Endothelial cell of umbilical vein (primary cell): Measurements from ENCODE around the gene PCBD1. TPM values are rescaled to one million over a fixed set of nuclear protein-coding genes. Genes with fewer than 3 reads are reported as not detected.

ENCODE experiments used
- BruUV-seq: library from RNA; stranded (reverse); fragments of 400-500 nt; replicated peaks from 2 replicates; lab custom pipeline; 2021; lab: Mats Ljungman, UMichigan
- CTCF ChIA-PET: fragments of 300-600, 350-600 bp; sonication (Branson Sonifier 250); formaldehyde crosslinking; loops from one replicate; lab custom pipeline; 2021; ENCODE audit warnings: antibody characterized with exemption, inconsistent platforms; lab: Charles Lee
- POLR2A ChIA-PET: fragments of 300-600, 350-600 bp; sonication (Branson Sonifier 250); formaldehyde crosslinking; loops from one replicate; lab custom pipeline; 2021; ENCODE audit warnings: antibody characterized with exemption, inconsistent platforms; lab: Charles Lee
- DNase-seq: peaks from one replicate; pipeline ENCODE4 v3.0.0-alpha.2; 2011; ENCODE audit warnings: low read depth, low spot score
- FAIRE-seq: peaks from 2 replicates; lab custom pipeline; 2011; peaks lifted over from hg19 to GRCh38; lab: Jason Lieb, UNC
- H2AFZ ChIP-seq: 2 replicates; pipeline ENCODE4 v1.6.0; 2012; ENCODE audit warnings: low read depth, low read length, control low read depth, inconsistent platforms
- H3K27ac ChIP-seq: 2 replicates; pipeline ENCODE4 v1.5.1; 2011; ENCODE audit warnings: low read depth, mild to moderate bottlenecking, control low read depth, low read length, moderate library complexity; ENCODE audit not compliant: insufficient read depth
- H3K27me3 ChIP-seq, 2 experiments: 2 replicates each; pipeline versions ENCODE4 v1.6.0 to v1.6.1; 2011; ENCODE audit warnings: low read length in 2 of 2, mixed read lengths in 1 of 2; ENCODE audit not compliant: control insufficient read depth in 2 of 2, insufficient read depth in 2 of 2
- H3K36me3 ChIP-seq, 2 experiments: 2 replicates in 1 of 2; 3 replicates in 1 of 2; pipeline ENCODE4 v1.5.1; 2011; ENCODE audit warnings: low read length in 2 of 2, mild to moderate bottlenecking in 1 of 2, moderate library complexity in 1 of 2; ENCODE audit not compliant: control insufficient read depth in 2 of 2, insufficient read depth in 2 of 2; ENCODE audit errors: extremely low read depth in 1 of 2
- H3K4me1 ChIP-seq: 3 replicates; pipeline ENCODE4 v1.5.1; 2011; ENCODE audit warnings: mild to moderate bottlenecking, low read length; ENCODE audit not compliant: control insufficient read depth, insufficient read depth; ENCODE audit errors: extremely low read depth
- H3K4me2 ChIP-seq: 2 replicates; pipeline ENCODE4 v1.6.1; 2011; ENCODE audit warnings: low read length, control low read depth, mixed read lengths; ENCODE audit not compliant: insufficient read depth
- H3K4me3 ChIP-seq, 3 experiments: fragments of 200-600 bp in 1 of 3; sonication (generic), shearing (Covaris generic) in 1 of 3; replicated peaks in 1 of 3; 2 replicates each; pipeline ENCODE4 v1.5.1; 2011 to 2016; ENCODE audit warnings: control low read depth in 3 of 3, low read length in 3 of 3, mild to moderate bottlenecking in 2 of 3, inconsistent platforms in 1 of 3, low read depth in 1 of 3, moderate library complexity in 1 of 3; ENCODE audit not compliant: insufficient read depth in 1 of 3
- H3K79me2 ChIP-seq: 2 replicates; pipeline ENCODE4 v1.6.0; 2012; ENCODE audit warnings: low read length, inconsistent platforms; ENCODE audit not compliant: control insufficient read depth, insufficient read depth
- H3K9ac ChIP-seq: replicated peaks from 2 replicates; pipeline ENCODE3; 2011; ENCODE audit warnings: low read length, control low read depth; ENCODE audit not compliant: insufficient read depth; ENCODE audit errors: extremely low read depth
- H3K9me1 ChIP-seq: replicated peaks from 3 replicates; pipeline ENCODE4 v1.6.0; 2011; ENCODE audit warnings: mild to moderate bottlenecking, low read length; ENCODE audit not compliant: control insufficient read depth, insufficient read depth; ENCODE audit errors: extremely low read depth
- H3K9me3 ChIP-seq: replicated peaks from 2 replicates; pipeline ENCODE4 v1.5.1; 2012; ENCODE audit warnings: low read length, inconsistent platforms; ENCODE audit not compliant: control insufficient read depth, insufficient read depth
- H4K20me1 ChIP-seq: replicated peaks from 2 replicates; pipeline ENCODE3; 2011; ENCODE audit warnings: mild to moderate bottlenecking, low read length; ENCODE audit not compliant: control insufficient read depth, insufficient read depth; ENCODE audit errors: extremely low read depth
- EZH2 ChIP-seq: IDR thresholded peaks from 2 replicates; pipeline ENCODE4 v1.6.1; 2012; ENCODE audit warnings: borderline replicate concordance, low read depth, mild to moderate bottlenecking, moderate library complexity, low read length, inconsistent platforms; ENCODE audit not compliant: severe bottlenecking
- FOS ChIP-seq: IDR thresholded peaks from 2 replicates; pipeline ENCODE4 v1.6.1; 2011; ENCODE audit warnings: mild to moderate bottlenecking, low read length, moderate library complexity, borderline replicate concordance; ENCODE audit not compliant: insufficient read depth
- GATA2 ChIP-seq: IDR thresholded peaks from 2 replicates; pipeline ENCODE4 v1.7.0; 2011; ENCODE audit warnings: low read depth, mild to moderate bottlenecking, moderate library complexity, mixed read lengths, low read length; ENCODE audit not compliant: insufficient read length, insufficient read depth
- JUN ChIP-seq: IDR thresholded peaks from 2 replicates; pipeline ENCODE4 v1.6.1; 2011; ENCODE audit warnings: borderline replicate concordance, low read depth; ENCODE audit not compliant: insufficient read length, insufficient read depth
- MYC ChIP-seq: IDR thresholded peaks from one replicate; pipeline ENCODE4 v1.6.1; 2011; ENCODE audit warnings: mild to moderate bottlenecking, low read depth, low read length
- POLR2A ChIP-seq: IDR thresholded peaks from 2 replicates; pipeline ENCODE4 v1.6.1; 2012; ENCODE audit warnings: low read depth, mild to moderate bottlenecking, control low read depth, low read length
- POLR2AphosphoS5 ChIP-seq: IDR thresholded peaks from 2 replicates; pipeline ENCODE4 v1.6.1; 2012; ENCODE audit warnings: low read depth, mild to moderate bottlenecking, control low read depth, low read length, moderate library complexity; ENCODE audit not compliant: insufficient read depth
- dilution Hi-C: fragments of 300-500 bp; cut with MboI; formaldehyde crosslinking; loops from one replicate; pipeline ENCODE4 v1.15.0; 2019; ENCODE audit warnings: low sequenced_read_pairs; ENCODE audit not compliant: extremely low pct_ligation_motif_present
- intact Hi-C: fragments of 100-400 bp; cut with micrococcal nuclease; formaldehyde crosslinking; loops from one replicate; pipeline ENCODE4 v1.10.0; 2022
- polyA plus RNA-seq, 4 experiments: library from polyadenylated mRNA; depleted of rRNA in 3 of 4; stranded (reverse) in 3 of 4; unstranded in 1 of 4; fragments of >200 nt; gene quantifications; 2 replicates each; pipeline versions ENCODE4 v1.2.1 to v1.2.3, GENCODE V29; 2011 to 2012; ENCODE audit warnings: missing spikeins in 1 of 4
- total RNA-seq: library from RNA; stranded (reverse); gene quantifications from 2 replicates; pipeline ENCODE4 v1.2.3, GENCODE V29; 2021
- TF ChIP-seq, protein P1 (sequence below): IDR thresholded peaks from 2 replicates; pipeline ENCODE4 v1.6.1; 2011; ENCODE audit not compliant: insufficient read depth, insufficient read length
- TF ChIP-seq, protein P2 (sequence below), 2 donors: IDR thresholded peaks; 1 replicate in 1 of 2; 2 replicates in 1 of 2; pipeline ENCODE4 v1.5.1; 2011; ENCODE audit warnings: low read length in 2 of 2, mild to moderate bottlenecking in 2 of 2, moderate library complexity in 2 of 2, control low read depth in 1 of 2, inconsistent platforms in 1 of 2, low read depth in 1 of 2; ENCODE audit not compliant: insufficient read depth in 1 of 2; ENCODE audit errors: extremely low read depth in 1 of 2

PCBD1 gene
- total and polyA plus RNA-seq, 2 donors (not counting 3 experiments of a cell fraction or from before 2014, with no cell fraction given) = 95.7 to 113 TPM

DNA sequence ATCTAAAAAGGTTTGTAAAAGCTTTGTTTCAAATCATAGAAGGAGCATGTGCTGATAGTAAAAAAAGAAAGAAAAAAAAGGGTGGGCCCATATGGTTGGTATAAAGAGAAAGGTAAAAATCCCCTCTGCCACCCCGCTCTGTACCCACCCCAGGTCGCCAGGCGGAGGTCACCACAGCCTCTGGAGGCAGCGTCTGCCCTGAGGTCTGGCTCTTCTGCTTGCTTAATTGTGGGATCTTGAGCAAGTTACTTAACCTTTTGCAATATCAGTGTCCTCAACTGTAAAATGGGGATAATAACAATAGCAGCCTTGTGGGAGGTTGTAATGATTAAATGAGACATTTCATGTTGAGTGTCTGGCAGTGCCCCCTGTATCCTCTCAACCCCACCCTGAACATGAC is 10.7 kb upstream of the PCBD1 start:
- Histone ChIP-seq H3K4me3 (no peak overlapping the region), H3K4me1 (no peaks in the 10 kb centered on the region), H3K9me1 (no peaks in the 10 kb centered on the region), H3K9ac (no peak overlapping the region), H3K27ac (no peak overlapping the region), H3K4me2 (no peak overlapping the region), H2AFZ (no peak overlapping the region), H4K20me1 (no peaks in the 10 kb centered on the region), H3K36me3 (no peaks in the 10 kb centered on the region), H3K9me3 (no peaks in the 10 kb centered on the region), H3K27me3 (peaks cover 4 to 10% of the 10 kb centered on the region in 2 experiments), H3K79me2 (no peaks in the 10 kb centered on the region)
- dilution Hi-C loops (no loop called here), intact Hi-C loops (no loop called here)
- ChIA-PET CTCF (interaction anchor here (1.7 kb wide), 1 partner anchor 8 kb away, joined by 7 read pairs; no protein-coding TSS in a partner anchor), POLR2A (no interaction called here)
- TF ChIP-seq POLR2A = no peak
- FAIRE-seq (no peak), DNase-seq (no peak)
- BruUV-seq = no TSS peak

GRCh38 chr10:70898687-70899086 is 10.3 kb upstream of the PCBD1 start:
- dilution Hi-C loops (no loop called here), intact Hi-C loops (no loop called here)
- no peaks in the 10 kb centered on the region for H3K9me3 ChIP-seq
- no peak overlapping the region for H3K4me2 ChIP-seq
- H3K27ac ChIP-seq = no peak overlapping the region
- POLR2A ChIA-PET = no interaction called here
- DNase-seq = no peak
- H3K36me3 ChIP-seq = no peaks in the 10 kb centered on the region
- H3K4me3 ChIP-seq = no peak overlapping the region
- no peaks in the 10 kb centered on the region for H4K20me1 ChIP-seq
- no TSS peak for BruUV-seq
- no peaks in the 10 kb centered on the region for H3K4me1 ChIP-seq
- no peak overlapping the region for H3K9ac ChIP-seq
- no peaks in the 10 kb centered on the region for H3K79me2 ChIP-seq
- peaks cover 4 to 10% of the 10 kb centered on the region in 2 experiments for H3K27me3 ChIP-seq
- TF ChIP-seq MYC = no peak
- TF ChIP-seq FOS = no peak
- TF ChIP-seq, protein P1, sequence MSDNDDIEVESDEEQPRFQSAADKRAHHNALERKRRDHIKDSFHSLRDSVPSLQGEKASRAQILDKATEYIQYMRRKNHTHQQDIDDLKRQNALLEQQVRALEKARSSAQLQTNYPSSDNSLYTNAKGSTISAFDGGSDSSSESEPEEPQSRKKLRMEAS = no peak
- TF ChIP-seq, protein P2, sequence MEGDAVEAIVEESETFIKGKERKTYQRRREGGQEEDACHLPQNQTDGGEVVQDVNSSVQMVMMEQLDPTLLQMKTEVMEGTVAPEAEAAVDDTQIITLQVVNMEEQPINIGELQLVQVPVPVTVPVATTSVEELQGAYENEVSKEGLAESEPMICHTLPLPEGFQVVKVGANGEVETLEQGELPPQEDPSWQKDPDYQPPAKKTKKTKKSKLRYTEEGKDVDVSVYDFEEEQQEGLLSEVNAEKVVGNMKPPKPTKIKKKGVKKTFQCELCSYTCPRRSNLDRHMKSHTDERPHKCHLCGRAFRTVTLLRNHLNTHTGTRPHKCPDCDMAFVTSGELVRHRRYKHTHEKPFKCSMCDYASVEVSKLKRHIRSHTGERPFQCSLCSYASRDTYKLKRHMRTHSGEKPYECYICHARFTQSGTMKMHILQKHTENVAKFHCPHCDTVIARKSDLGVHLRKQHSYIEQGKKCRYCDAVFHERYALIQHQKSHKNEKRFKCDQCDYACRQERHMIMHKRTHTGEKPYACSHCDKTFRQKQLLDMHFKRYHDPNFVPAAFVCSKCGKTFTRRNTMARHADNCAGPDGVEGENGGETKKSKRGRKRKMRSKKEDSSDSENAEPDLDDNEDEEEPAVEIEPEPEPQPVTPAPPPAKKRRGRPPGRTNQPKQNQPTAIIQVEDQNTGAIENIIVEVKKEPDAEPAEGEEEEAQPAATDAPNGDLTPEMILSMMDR (IDR thresholded peaks at IDR 0.05; ENCODE audit: extremely low read depth in 1 of 2, insufficient read depth in 1 of 2, low read depth in 1 of 2, low read length in 2 of 2) = no peak
- no peak for TF ChIP-seq POLR2AphosphoS5
- TF ChIP-seq EZH2 = no peak
- no peak for TF ChIP-seq POLR2A
- TF ChIP-seq JUN = no peak
- TF ChIP-seq GATA2 = no peak
- no peak for FAIRE-seq
- no peak overlapping the region for H2AFZ ChIP-seq
- H3K9me1 ChIP-seq = no peaks in the 10 kb centered on the region
- CTCF ChIA-PET = no interaction called here
